Natural killer cell treated with Interleukin-12 subunit alpha and Interleukin-12 subunit beta and Interleukin-15 and Interleukin-18, amount 100 ng/mL, for 72 hours (primary cell): Measurements from ENCODE around the gene MYH15. TPM values are rescaled to one million over a fixed set of nuclear protein-coding genes. Genes with fewer than 3 reads are reported as not detected.
A peak's percentile ranks its signal among the peaks of the same experiment; 100 is the strongest.

Experiments used
- ATAC-seq, 2 donors: fragments of 150-1000 bp; cut with Tn5 transposase in 1 of 2; sonication (Bioruptor Pico), chemical (Tn5 transposase) in 1 of 2; 2 replicates each; pipeline ENCODE4 v1.10.0; 2021
- DNase-seq: peaks from one replicate; pipeline ENCODE4 v3.0.0; 2022; ENCODE audit warnings: low spot score
- H3K27ac Mint-ChIP-seq, 2 donors: 1 replicate in 1 of 2; 2 replicates in 1 of 2; pipeline ENCODE4 v1.8.0; 2022; ENCODE audit warnings: mixed read lengths in 2 of 2, mild to moderate bottlenecking in 1 of 2, moderate library complexity in 1 of 2
- H3K27me3 Mint-ChIP-seq, 2 donors: 1 replicate in 1 of 2; 2 replicates in 1 of 2; pipeline ENCODE4 v1.8.0; 2022; ENCODE audit warnings: mixed read lengths in 2 of 2
- H3K36me3 Mint-ChIP-seq: one replicate; pipeline ENCODE4 v1.8.0; 2022; ENCODE audit warnings: mixed read lengths
- H3K4me1 Mint-ChIP-seq, 2 donors: 1 replicate in 1 of 2; 2 replicates in 1 of 2; pipeline ENCODE4 v1.8.0; 2022; ENCODE audit warnings: low read depth in 2 of 2, mixed read lengths in 2 of 2, mild to moderate bottlenecking in 1 of 2
- H3K4me3 Mint-ChIP-seq: one replicate; pipeline ENCODE4 v1.8.0; 2022; ENCODE audit warnings: mixed read lengths
- H3K9me3 Mint-ChIP-seq: 2 replicates; pipeline ENCODE4 v1.8.0; 2022; ENCODE audit warnings: mixed read lengths
- total RNA-seq, 2 donors: library from RNA; stranded (reverse); gene quantifications; one replicate each; pipeline ENCODE4 v1.2.3, GENCODE V29; 2022

The MYH15 gene
- 1 to 10 TPM in 1 of 2 donors, under 1 TPM in 1; 0.14 to 1.1 TPM for total RNA-seq

DNA sequence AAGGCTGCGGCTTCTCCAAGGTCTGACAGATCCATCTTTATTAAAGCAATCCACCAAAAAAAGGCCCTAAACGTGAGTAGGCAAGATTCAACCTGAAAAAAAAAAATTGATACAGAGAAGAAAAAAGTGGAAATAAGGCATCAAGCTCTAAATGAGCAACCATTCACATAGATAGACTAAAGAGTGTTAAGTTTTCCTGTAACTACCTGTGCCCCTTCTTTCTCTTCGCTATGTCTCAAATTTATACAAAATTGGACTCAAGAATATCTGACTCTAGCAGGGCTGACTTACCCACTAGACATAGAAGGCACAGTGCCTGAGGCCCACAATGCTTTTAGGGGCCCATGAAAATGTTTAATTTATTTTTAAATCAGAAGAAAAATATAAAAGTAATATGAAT is at the start of gene MYH15:
TSS of gene MYH15 (minus strand) at position 101 of the 400 bp plus-strand sequence. CDS start at position 35, 66 bp downstream.
- Mint-ChIP-seq H3K27me3 (peaks cover 2 to 6% of the 10 kb centered on the region in 2 donors), H3K9me3 (no peaks in the 10 kb centered on the region), H3K36me3 (no peaks in the 10 kb centered on the region), H3K4me3 (no peak within 1 kb of the TSS), H3K27ac (no peak within 1 kb of the TSS), H3K4me1 (no peaks in the 10 kb centered on the region)
- DNase-seq (no peak), ATAC-seq (no peak)

DNA sequence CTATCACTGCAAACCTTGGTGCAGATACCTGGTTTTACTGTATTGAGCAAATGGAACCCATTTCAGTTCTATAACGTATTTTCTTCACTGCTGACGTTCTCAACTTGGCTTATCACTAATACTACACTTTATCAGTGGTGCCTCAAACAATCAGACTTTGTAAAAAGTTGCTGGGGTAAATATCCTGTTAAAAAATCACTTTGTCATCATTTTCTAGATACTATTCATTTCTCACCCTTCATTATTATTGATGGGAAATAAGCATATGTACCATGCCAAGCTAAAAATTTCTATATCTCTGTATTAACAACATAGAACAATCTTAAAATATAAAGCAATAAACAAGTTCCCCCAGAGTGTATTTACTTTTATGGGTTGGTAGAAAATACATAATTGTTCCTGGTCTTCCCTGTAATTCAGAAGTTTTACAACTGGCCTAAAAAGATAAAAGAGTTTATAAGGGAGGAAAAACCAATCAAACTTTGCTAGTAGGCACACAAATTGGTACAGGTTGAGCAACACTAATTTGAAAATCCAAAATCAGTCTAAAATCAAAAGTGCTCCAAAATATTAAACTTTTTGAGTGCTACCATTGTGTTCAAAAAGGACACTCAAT is 45.7 kb upstream of the MYH15 start:
- DNase-seq (no peak), ATAC-seq (no peak)
- Mint-ChIP-seq H3K36me3 (peaks cover 20% of the 10 kb centered on the region), H3K9me3 (no peaks in the 10 kb centered on the region), H3K4me1 (no peaks in the 10 kb centered on the region), H3K27ac (no peak overlapping the region), H3K27me3 (no peaks in the 10 kb centered on the region), H3K4me3 (no peak overlapping the region)

DNA sequence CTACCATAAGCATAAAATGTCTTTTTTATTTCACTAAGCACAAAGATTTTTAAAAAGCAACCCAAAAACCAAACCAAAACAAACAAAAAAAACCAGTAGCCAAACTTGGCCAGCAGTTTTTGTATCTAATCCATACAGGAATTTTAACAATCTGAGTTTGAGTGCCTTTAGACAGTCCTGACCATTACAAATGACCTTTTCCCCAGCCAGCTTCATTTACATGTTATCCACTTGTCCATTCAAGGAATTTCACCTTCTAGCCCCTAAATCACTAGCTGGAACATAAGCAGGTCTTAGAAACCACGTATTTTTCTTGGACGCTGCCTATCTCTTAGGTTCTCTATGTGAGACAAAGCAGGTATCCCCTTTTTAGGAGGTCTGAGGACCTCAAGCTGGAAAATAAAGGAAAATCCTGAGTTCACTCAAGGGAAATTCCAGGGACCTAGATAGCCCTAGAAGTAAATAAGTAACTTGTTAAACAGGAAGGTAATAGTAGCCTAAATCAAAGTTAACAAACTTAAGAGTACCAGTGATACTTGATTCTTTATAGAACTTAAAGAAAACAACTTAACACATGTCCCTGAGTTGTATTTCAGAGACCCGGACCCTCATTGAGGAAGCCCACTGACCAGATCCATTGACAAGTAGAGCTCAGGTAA is 44.6 kb upstream of the MYH15 start:
- H3K27ac Mint-ChIP-seq = no peak overlapping the region
- no peak overlapping the region for H3K4me3 Mint-ChIP-seq
- ATAC-seq (no peak), DNase-seq (no peak)
- H3K9me3 Mint-ChIP-seq = no peaks in the 10 kb centered on the region
- H3K27me3 Mint-ChIP-seq = no peaks in the 10 kb centered on the region
- H3K4me1 Mint-ChIP-seq = no peaks in the 10 kb centered on the region
- H3K36me3 Mint-ChIP-seq = peaks cover 17% of the 10 kb centered on the region

DNA sequence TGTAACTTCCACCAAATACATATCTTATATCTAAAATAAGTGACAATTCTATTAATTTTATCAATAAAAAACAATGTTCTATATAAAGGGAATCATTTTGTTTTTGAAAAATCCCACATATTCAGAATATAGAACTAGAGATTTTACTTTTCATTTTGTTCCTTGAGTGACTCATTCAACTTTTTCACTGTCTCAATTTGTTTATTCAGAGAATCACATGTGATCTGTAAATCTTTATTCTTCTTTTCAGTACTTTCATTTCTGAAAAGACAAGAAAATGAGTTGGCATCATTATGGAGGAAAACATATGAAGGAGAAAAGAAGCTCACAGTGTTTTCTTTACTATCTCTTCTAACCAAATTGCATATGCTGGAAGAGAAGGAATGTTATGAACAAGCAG is 43.8 kb upstream of the MYH15 start:
- Mint-ChIP-seq H3K27ac (no peak overlapping the region), H3K9me3 (no peaks in the 10 kb centered on the region), H3K36me3 (peaks cover 15% of the 10 kb centered on the region), H3K4me3 (no peak overlapping the region), H3K27me3 (no peaks in the 10 kb centered on the region), H3K4me1 (no peaks in the 10 kb centered on the region)
- DNase-seq = no peak
- ATAC-seq = no peak

DNA sequence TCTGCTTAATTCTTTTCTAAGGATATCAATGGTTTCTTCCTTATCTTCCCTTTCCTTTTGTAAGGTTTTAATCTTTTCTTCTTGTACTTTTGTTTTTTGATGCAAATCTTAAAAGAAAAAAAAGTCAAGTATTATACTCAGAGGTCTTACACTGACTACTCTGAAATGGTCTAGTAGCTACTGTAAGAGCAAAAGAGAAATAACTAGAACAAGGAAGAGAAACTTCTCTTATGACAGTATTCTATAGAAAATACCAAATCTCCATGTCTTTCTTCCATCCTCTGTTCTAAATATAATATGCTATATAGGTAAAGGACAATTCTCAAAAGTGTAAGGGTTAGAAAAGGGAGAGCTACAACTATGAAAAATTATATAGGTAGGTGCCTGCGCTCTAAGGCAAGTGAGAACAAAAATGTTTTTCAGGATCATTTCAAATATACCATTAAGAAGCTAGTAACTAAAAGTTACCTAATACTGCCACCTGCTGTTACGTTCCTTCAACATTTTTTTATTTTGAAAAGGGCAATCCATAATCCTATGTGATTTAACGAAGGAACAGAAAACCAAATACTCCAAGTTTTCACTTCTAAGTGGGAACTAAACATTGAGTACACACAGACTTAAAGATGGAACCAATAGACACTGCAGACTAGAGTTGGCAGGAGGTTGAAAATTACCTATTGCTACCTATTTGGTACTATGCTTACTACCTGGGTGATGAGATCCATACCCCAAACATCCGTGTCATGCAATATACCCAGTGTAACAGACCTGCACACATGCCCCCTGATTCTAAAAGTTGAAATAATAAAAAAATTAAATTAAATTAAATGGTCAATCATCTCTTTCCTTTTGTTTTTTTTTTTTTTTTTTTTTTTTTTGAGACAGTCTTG is 42.1 kb upstream of the MYH15 start:
- H3K36me3 Mint-ChIP-seq = peaks cover 4% of the 10 kb centered on the region
- H3K27ac Mint-ChIP-seq = peak overlapping the region in 1 of 2 donors; percentile 8
- H3K4me3 Mint-ChIP-seq = no peak overlapping the region
- no peaks in the 10 kb centered on the region for H3K9me3 Mint-ChIP-seq
- no peaks in the 10 kb centered on the region for H3K27me3 Mint-ChIP-seq
- DNase-seq = no peak
- H3K4me1 Mint-ChIP-seq = no peaks in the 10 kb centered on the region
- ATAC-seq = no peak

DNA sequence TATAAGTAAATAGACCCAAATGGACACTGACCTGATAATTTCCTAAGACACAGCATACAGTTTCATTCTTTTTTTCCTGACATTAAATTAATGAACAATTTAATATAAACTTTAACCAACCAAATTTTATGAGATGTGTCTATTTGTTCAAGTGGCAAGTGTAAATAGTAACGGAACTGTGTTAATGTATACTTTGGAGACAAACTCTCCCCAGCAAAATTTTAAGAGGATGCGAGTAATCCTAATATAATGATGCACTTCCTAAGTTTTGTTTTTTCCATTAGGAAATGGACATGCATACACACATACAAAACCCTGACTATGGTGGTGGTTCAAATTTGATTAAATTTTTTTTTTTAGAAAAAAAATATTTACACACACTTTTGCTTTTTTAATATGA is 38.5 kb upstream of the MYH15 start:
- Mint-ChIP-seq H3K36me3 (peaks cover 4% of the 10 kb centered on the region), H3K4me3 (no peak overlapping the region), H3K27ac (no peak overlapping the region), H3K27me3 (no peaks in the 10 kb centered on the region), H3K4me1 (peaks cover 11 to 12% of the 10 kb centered on the region in 2 donors), H3K9me3 (no peaks in the 10 kb centered on the region)
- no peak for DNase-seq
- no peak for ATAC-seq

DNA sequence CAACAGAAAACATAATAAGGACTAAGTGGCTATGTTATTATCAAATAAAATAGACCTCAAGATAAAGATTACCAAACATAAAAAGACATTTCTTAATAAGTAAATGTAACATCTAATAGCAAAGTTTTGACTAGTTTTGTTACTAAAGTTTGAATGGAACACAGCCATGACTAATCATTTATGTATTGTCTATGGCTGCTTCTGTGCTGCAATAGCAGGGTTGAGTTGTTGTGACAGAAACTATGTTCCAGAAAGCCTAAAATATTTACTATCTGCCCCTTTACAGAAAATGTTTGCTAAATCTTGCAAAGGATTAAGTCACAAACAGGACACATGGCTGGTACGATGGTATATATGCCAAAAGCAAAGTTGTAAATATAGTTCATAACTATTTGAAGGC is 37.9 kb upstream of the MYH15 start:
- ATAC-seq = no peak
- DNase-seq = no peak
- Mint-ChIP-seq H3K9me3 (no peaks in the 10 kb centered on the region), H3K4me3 (no peak overlapping the region), H3K4me1 (peaks cover 11 to 12% of the 10 kb centered on the region in 2 donors), H3K36me3 (peaks cover 9% of the 10 kb centered on the region), H3K27me3 (no peaks in the 10 kb centered on the region), H3K27ac (no peak overlapping the region)

DNA sequence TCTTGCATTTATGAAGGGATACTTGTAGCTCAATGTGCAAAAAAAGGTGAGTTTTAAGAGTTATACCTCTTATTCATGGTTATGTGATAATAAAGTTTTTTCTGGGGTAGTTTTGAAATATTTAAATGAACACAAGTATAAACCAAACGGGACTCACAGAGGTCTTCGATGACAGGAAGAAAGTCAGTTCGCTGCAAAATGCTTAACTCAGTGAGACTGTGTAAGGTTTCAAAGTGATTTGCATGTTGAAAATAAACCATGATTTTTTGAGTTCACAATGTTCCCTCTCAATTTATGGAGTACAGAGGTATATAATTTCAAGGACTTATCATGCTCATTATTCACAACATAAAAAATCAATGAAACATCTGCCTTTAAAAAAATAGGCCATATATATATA is 36.3 kb upstream of the MYH15 start:
- ATAC-seq (no peak), DNase-seq (no peak)
- Mint-ChIP-seq H3K36me3 (peaks cover 5% of the 10 kb centered on the region), H3K27ac (no peak overlapping the region), H3K9me3 (no peaks in the 10 kb centered on the region), H3K4me1 (peaks cover 11 to 12% of the 10 kb centered on the region in 2 donors), H3K4me3 (peak overlapping the region; percentile 23), H3K27me3 (no peaks in the 10 kb centered on the region)

DNA sequence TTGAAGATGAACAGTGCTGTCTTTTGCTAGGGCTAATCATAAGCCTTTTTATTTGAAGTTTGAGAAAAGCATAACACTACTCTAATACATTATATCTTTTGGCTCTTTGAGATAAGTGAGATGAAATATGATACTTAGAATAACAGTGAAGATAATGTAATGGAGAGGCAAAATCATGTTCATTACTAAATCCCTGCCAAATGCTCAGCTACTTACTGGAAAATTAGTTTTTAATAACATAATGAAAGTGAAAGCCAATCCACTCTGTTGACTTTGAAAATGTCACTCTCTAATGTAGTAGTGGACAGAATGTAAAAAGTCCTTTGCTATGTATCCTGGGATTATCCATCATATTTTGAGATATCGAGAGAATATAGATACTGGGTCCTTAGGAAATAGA is 35.9 kb upstream of the MYH15 start:
- Mint-ChIP-seq H3K4me1 (peaks cover 11 to 12% of the 10 kb centered on the region in 2 donors), H3K36me3 (peaks cover 5% of the 10 kb centered on the region), H3K9me3 (no peaks in the 10 kb centered on the region), H3K27ac (no peak overlapping the region), H3K4me3 (peak overlapping the region; percentile 23), H3K27me3 (no peaks in the 10 kb centered on the region)
- no peak for ATAC-seq
- no peak for DNase-seq

DNA sequence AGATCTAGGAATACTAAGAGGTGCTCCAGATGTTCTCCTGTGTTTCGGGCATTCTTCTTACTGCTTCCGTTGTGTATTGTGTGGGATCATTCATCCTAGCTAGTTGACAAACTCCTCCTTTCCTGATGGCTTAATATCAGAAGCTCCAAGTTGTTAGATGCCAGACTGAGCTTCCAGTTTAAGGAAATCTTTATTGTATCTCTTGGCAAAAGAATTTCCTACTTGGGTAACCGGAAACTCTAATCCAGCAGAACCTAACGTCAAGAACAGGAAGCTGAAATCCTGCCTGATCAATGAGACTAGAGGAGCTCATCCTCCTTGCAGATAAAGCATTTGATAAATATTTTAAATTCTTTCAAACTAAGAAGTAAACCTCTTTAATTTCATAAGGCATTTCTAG is 27.7 kb upstream of the MYH15 start:
- no peak for DNase-seq
- Mint-ChIP-seq H3K9me3 (no peaks in the 10 kb centered on the region), H3K27me3 (no peaks in the 10 kb centered on the region), H3K4me3 (no peak overlapping the region), H3K36me3 (no peaks in the 10 kb centered on the region), H3K27ac (no peak overlapping the region), H3K4me1 (no peaks in the 10 kb centered on the region)
- ATAC-seq = no peak

DNA sequence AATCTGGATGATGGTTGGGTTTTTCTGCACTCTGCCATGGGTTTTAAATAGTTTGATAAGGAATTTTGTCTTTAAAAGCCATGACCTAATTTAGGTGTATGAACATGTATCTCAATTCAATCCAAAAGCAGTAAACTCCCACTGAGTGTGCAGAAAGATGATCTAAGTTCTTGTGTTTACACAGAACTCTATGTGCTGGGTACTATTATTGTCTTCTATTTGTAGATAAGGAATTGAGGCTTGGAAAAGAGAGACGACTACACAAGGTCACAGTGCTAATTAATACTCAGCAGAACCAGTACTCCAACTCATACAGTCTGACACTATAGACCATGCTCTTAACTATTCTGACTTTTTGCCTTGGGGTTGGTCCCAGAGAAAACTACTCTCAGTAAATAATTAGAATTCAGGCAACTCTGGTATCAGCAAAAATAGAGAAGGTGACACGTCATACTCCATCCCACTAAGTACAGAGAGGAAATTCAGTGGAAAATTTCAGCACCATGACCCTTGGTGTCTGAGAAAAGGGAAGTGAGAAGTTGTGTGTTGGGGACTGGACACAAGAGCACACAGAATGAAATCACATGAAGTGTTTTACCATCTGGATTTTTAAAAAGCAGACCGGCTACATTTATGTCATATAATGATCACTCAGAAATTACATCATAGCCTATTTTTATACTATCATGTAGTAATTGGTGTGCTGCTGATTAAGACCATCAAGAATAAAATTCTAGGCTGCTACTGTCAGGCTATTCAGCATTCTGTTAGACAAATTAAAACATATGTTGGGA is 18.3 kb upstream of the MYH15 start:
- H3K4me1 Mint-ChIP-seq = no peaks in the 10 kb centered on the region
- ATAC-seq (no peak), DNase-seq (no peak)
- H3K4me3 Mint-ChIP-seq = no peak overlapping the region
- H3K27me3 Mint-ChIP-seq = peaks cover 23 to 48% of the 10 kb centered on the region in 2 donors
- H3K9me3 Mint-ChIP-seq = no peaks in the 10 kb centered on the region
- H3K36me3 Mint-ChIP-seq = no peaks in the 10 kb centered on the region
- H3K27ac Mint-ChIP-seq = no peak overlapping the region

DNA sequence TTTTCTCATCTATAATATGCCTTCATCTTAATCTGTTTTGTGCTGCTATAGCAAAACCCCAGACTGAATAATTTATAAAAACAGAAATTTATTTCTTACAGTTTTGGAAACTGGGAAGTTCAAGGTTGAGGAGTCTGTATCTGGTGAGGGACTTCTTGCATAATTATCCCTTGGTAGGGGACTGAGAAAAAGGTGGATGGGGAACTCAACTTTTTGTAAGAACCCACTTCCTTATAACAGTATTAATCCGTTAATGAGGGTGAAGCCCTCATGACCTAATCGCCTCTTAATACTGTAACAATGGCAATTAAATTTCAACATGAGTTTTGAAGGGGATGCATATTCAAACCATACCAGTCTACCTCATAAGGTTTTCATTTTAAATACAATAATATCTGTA is 17.4 kb upstream of the MYH15 start:
- Mint-ChIP-seq H3K27me3 (peaks cover 23 to 48% of the 10 kb centered on the region in 2 donors), H3K4me3 (no peak overlapping the region), H3K36me3 (no peaks in the 10 kb centered on the region), H3K9me3 (no peaks in the 10 kb centered on the region), H3K27ac (no peak overlapping the region), H3K4me1 (no peaks in the 10 kb centered on the region)
- DNase-seq (no peak), ATAC-seq (no peak)

DNA sequence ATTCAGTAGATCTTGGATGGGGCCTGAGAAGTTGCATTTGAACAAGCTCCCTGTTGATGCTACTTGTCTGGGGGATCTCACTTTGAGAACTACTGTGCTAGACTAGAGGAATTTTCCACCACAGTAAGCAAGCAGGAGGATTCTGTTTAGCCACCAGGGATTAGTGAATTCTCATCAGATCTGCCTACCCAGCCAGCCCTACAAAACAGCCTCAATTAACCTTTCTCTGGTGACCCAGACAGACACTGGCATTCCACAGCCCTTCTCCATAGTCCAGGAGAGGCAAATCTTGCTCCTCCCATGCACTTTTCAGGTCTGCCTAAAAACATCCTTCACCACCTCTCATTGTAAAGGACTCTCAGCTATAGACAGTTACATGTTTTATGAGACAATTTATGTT is 16.7 kb upstream of the MYH15 start:
- Mint-ChIP-seq H3K4me3 (no peak overlapping the region), H3K27me3 (peaks cover 19 to 43% of the 10 kb centered on the region in 2 donors), H3K9me3 (no peaks in the 10 kb centered on the region), H3K4me1 (no peaks in the 10 kb centered on the region), H3K27ac (no peak overlapping the region), H3K36me3 (no peaks in the 10 kb centered on the region)
- ATAC-seq (no peak), DNase-seq (no peak)
